HG03139 (cell line): ENCODE data around the gene GGA3.

Source experiments
- ATAC-seq: cut with Tn5 transposase; IDR thresholded peaks from one replicate; pipeline ENCODE4 v1.9.1; 2021; ENCODE audit not compliant: unreplicated experiment

GGA3 gene

DNA sequence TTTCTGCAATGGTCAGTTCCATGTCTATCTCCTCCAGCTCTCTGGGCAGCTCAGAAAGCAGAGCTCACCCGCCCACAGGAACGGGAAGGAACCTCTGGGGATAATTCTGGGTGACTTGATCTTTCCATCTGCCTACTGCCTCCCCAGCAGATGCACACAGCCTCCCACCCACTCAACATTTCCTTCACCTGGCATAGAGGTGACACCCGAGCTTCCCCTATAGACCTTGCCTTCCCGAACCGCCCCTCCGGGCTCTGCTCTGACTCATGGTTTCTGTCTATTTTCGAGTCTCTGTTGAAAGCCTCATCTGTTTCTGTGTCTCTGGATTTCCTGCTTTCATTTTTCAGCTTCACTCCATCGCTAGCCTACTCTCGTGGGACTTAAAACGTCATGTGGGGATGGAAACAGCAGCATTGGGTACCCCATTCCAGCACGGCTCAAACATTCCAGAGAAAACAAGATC, 11.4 kb downstream of the GGA3 start:
- peak; percentile 79 for ATAC-seq

GRCh38 chr17:75249564-75249963, 11.8 kb downstream of the GGA3 start:
- no peak for ATAC-seq

- no peak for ATAC-seq
These were observed 15.0 kb downstream of the GGA3 start for GRCh38 chr17:75246404-75246803.

- no peak for ATAC-seq
These were observed 16.4 kb downstream of the GGA3 start for GRCh38 chr17:75245011-75245410.

DNA sequence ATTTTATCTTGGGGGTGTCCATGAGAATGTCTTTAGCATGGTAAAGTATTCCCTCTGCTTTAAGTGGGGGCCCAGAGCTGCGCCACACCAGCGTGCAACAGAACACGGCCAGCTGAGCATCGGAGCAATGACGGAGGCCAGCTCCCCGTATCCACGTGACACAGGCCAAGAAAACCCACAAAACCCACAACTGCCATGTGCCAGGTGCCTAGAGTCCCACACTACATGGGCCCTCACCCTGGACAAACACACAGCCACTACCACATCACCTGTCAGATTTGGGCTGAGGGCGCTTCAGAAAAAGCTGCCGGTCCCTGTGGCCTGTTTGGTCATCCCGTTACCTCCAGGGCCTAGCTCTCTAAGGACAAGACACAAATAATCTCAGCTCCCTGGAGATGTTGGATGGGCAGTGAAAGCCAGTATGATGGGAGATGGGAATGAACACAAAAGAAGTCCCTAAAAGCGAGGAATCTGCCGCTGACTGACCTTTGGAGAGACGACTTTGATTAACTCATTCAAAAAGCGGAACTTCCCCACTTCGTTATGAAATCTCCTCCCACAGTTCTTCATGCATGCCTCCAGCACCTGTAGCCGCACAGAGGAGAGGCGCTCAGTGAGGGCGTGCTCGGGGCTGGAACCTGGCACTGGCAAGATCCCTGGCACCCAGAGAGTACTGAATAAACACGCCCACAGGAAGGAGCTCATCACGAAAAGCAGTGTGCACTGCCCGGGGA, 17.1 kb downstream of the GGA3 start:
- no peak for ATAC-seq

GRCh38 chr17:75242461-75243042, 18.9 kb downstream of the GGA3 start:
- no peak for ATAC-seq

- ATAC-seq: no peak
These were observed 19.4 kb downstream of the GGA3 start for GRCh38 chr17:75241996-75242460.

DNA sequence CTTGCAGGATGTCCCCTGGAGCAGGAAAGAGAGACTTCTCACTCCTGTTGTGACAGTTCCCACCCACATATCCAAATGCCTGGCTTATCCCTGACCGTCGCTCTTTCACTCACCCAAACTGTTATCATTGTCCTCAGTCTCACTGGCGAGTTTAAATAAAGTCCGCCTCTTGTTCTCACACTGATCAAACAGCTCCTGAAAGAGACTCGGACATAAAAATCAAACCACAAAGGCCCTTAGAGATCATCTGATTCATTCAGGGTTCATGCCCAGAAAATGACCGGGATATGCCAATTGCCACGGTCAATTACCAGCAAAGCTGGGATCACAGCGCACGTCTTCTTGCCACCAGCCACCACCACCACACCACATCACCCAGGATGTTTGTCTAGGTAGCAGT, 19.9 kb downstream of the GGA3 start:
- ATAC-seq: no peak

DNA sequence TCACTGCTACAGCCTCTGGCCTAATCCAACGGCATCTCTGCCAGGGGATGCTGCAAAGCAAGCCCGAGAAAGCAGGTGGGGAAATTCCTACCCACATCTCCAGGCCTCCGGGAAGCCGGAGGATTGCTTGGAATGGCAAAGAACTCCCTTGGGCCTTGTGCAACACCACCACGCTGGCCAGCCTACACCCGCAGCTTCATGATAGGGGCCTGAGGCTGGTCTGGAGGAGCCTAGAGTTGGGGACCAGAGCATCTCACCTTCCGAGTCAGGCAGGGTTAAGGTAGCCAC, 20.3 kb downstream of the GGA3 start:
- no peak for ATAC-seq

DNA sequence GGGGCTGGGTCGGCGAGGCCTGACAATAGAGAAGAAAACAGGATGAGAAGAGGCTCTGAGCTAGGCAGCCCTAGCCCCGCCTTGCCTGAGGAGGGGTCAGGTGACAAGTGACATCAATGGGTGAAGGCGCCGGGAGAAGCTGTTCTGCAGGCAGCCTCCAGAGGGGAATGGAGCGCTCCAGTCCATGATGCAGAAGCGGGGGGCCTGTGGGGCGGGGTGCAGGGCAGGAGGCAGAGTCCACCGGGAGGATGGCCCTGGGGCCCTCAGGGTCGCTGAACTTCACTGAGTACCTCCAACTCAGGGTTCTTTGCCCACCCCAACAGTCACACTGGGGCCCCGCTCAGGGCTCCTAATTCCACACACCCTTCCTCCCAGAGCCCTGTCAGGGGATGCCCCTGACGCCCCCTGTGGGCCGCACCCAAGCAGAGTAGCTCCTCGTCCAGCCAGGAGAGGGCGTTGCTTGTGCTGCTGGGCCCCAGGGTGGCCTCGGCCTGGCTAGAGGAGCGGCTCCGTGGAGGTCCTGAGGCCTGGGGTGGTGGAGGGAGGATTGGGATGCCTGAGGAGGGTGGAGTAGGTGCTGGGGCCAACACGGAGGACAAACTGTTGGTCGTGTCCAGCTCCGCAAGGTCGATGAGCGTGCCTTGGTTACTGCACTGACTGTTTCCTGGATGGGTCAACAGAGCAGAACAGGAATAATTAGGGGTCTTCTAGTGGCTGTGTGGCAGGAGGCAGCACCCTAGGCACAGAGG, 20.8 kb downstream of the GGA3 start:
- no peak for ATAC-seq

DNA sequence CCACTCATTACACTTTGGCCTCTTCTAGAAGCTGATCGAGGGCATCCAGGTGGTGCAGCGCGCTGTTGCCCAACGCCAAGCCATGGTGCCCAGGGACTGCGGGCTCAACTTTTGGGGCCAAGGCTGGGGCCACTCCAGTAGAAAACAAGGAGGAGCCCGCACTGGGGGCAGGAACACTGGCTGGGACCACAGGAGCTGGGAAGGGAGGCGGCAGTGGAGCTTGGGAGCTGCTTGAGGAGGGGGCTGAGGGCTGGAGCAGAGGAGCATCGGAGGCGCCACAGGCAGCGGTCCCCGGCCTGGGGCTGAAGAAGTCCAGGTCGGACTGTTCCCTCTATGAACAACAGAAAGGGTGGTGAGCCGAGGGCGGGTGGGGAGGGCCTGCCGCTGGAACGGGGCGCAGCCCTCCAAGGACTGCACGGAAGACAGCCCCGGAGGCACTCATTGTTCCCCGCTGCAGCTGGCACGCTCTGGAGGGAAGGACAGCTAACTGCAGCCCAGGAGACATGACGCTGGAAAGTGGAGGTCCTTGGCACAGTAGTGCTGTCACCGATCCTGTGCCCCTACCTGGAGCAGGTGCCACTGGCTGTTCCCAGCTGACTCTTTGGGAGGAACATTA, 21.5 kb downstream of the GGA3 start:
- ATAC-seq: no peak

- ATAC-seq: no peak
These were observed 22.2 kb downstream of the GGA3 start for GRCh38 chr17:75239214-75239613.

- no peak for ATAC-seq
These were observed 22.7 kb downstream of the GGA3 start for GRCh38 chr17:75238684-75239191.

DNA sequence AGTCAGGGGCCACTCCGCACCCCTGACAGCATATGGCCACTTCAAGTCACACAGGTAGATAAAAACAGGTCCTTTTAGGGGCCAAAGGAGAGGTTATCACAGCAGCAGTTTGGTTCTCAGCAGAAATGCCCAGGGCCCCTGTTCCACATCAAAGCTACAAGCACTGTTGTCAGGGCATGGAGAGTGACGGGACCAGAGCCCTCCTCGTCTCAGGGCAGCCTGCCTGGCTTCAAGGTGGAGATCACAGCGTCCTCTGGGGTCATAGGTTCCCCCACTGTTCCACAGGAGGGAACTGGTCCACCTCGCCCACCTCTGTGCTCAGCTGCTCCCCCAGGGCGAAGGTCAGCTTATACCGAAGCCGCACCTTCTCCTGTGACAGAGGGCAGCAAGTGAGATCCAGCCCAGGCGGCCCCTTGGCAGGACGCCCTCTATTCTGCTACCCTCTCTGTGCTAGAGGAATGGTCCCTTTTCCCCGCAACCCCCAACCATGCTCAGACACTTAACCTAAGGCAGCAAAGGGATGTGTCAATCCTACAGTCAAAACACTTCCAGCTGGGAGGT, 23.3 kb downstream of the GGA3 start:
- no peak for ATAC-seq

GRCh38 chr17:75237100-75238014, 24.0 kb downstream of the GGA3 start:
- no peak for ATAC-seq

DNA sequence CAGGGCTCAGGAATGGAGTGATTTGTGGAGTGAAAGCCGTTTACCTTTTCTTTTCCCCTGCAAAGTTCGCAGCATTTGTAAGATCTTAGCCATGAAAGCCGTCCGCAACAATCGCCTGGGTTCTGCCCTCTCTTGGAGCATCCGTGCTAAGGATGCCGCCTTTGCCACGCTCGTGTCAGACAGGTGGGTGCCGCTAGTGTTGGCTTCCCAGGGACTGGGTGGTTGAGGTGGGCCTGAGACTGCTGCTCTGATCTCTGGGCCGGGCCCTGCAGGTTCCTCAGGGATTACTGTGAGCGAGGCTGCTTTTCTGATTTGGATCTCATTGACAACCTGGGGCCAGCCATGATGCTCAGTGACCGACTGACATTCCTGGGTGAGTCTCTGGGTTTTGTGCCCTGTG, 28.6 kb downstream of the GGA3 start:
- no peak for ATAC-seq

- no peak for ATAC-seq
These were observed 29.5 kb downstream of the GGA3 start for GRCh38 chr17:75231741-75232464.

- no peak for ATAC-seq
These were observed 30.3 kb downstream of the GGA3 start for GRCh38 chr17:75231071-75231470.

- no peak for ATAC-seq
These were observed 32.6 kb downstream of the GGA3 start for GRCh38 chr17:75228847-75229246.

- ATAC-seq: no peak
These were observed 33.1 kb downstream of the GGA3 start for GRCh38 chr17:75228305-75228704.
